Occipital lobe (tissue), 2 donors: Measurements from ENCODE around the gene TMEM219. TPM values are rescaled to one million over a fixed set of nuclear protein-coding genes. Genes with fewer than 3 reads are reported as not detected.
A peak's percentile ranks its signal among the peaks of the same experiment; 100 is the strongest.

Experiments
- DNase-seq: peaks from one replicate; lab custom pipeline; 2025; lab: John Stamatoyannopoulos, UW
- total RNA-seq: library from RNA; depleted of rRNA; stranded (reverse); fragments of >200 nt; gene quantifications from one replicate; pipeline ENCODE4 v1.2.3, GENCODE V29; 2014

The TMEM219 gene
- total RNA-seq, 1 donor from 2014 or later, result 22.5 TPM

- DNase-seq, result no peak
Observed at GRCh38 chr16:29994600-29995323, 32.9 kb downstream of the TMEM219 start.

GRCh38 chr16:29995324-29995910 lies 33.5 kb downstream of the TMEM219 start, which contains the start of gene HIRIP3:
TSS of gene HIRIP3 (minus strand) at chr16:29995617. CDS start at chr16:29995605, 12 bp downstream.
- DNase-seq, result peak; percentile 68

GRCh38 chr16:29995911-29996765 lies 34.3 kb downstream of the TMEM219 start, which contains the start of gene INO80E:
TSS of gene INO80E (plus strand) at chr16:29996241. CDS start at chr16:29996311, 70 bp downstream.
- DNase-seq, result peak; percentile 98

GRCh38 chr16:29996766-29997250 lies 34.9 kb downstream of the TMEM219 start:
- DNase-seq, result no peak

GRCh38 chr16:29999605-30000004 lies 37.7 kb downstream of the TMEM219 start:
- no peak for DNase-seq

GRCh38 chr16:30000735-30001631 lies 39.1 kb downstream of the TMEM219 start:
- no peak for DNase-seq

GRCh38 chr16:30002614-30003346 lies 40.9 kb downstream of the TMEM219 start:
- no peak for DNase-seq

- no peak for DNase-seq
Observed at GRCh38 chr16:30003670-30004423, 42.0 kb downstream of the TMEM219 start.

GRCh38 chr16:30004424-30004776 lies 42.5 kb downstream of the TMEM219 start:
- no peak for DNase-seq

GRCh38 chr16:30004811-30005242 lies 42.9 kb downstream of the TMEM219 start:
- DNase-seq, result no peak

- no peak for DNase-seq
Observed at GRCh38 chr16:30005341-30006094, 43.6 kb downstream of the TMEM219 start.

GRCh38 chr16:30006095-30006473 lies 44.2 kb downstream of the TMEM219 start:
- no peak for DNase-seq

GRCh38 chr16:30006659-30007377 lies 44.9 kb downstream of the TMEM219 start:
- DNase-seq, result no peak

GRCh38 chr16:30007378-30007895 lies 45.6 kb downstream of the TMEM219 start:
- DNase-seq, result no peak

- DNase-seq, result peak; percentile 17
Observed at GRCh38 chr16:30009085-30009862, 47.4 kb downstream of the TMEM219 start.

- DNase-seq, result no peak
Observed at GRCh38 chr16:30009990-30010843, 48.3 kb downstream of the TMEM219 start.
